ENCODE results near the gene FAM114A1.

FAM114A1 gene

DNA sequence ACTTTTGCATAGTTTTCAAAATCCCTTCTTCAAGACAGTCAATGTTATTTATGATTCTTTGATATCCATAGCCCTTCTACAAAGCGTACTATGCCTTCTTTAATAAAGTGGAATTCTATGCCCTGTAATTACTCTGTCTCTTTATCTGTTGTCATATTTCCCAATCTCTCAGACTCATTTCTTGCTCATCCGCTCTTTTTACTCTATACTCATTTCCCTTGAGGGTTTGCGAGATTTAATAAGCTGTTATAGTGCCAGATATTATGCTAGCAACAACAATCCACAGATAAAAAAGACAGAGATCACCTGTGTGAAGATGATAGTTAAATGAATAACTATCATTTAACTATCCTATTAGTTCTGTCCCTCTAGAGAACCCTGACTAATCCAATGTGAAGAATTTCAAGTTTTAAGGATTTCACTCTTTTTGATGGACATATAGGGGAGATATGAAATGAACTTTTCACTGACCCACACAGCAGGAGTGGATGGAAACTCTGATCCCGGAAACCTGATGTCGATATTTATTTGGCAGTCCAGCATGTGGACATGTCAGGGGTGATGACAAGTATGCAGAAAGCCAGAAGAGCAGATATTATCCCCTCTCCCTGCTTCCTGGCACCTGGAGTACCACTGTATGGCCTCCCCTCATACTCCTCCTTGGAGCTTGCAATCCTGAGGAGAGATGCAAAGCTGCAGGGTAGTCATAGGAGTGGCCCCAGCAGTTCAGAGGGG, 114.9 kb downstream of the FAM114A1 start:
- no peak for TF ChIP-seq POLR2AphosphoS5 (IDR thresholded peaks at IDR 0.05; ENCODE audit: low read depth)
- no peak for TF ChIP-seq GABPA (IDR thresholded peaks at IDR 0.05; ENCODE audit: low read depth)
- TF ChIP-seq REST (IDR thresholded peaks at IDR 0.05; ENCODE audit: insufficient replicate concordance, low read depth): no peak
- TF ChIP-seq, protein P1, sequence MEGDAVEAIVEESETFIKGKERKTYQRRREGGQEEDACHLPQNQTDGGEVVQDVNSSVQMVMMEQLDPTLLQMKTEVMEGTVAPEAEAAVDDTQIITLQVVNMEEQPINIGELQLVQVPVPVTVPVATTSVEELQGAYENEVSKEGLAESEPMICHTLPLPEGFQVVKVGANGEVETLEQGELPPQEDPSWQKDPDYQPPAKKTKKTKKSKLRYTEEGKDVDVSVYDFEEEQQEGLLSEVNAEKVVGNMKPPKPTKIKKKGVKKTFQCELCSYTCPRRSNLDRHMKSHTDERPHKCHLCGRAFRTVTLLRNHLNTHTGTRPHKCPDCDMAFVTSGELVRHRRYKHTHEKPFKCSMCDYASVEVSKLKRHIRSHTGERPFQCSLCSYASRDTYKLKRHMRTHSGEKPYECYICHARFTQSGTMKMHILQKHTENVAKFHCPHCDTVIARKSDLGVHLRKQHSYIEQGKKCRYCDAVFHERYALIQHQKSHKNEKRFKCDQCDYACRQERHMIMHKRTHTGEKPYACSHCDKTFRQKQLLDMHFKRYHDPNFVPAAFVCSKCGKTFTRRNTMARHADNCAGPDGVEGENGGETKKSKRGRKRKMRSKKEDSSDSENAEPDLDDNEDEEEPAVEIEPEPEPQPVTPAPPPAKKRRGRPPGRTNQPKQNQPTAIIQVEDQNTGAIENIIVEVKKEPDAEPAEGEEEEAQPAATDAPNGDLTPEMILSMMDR (IDR thresholded peaks at IDR 0.05; ENCODE audit: insufficient read depth, low read length): no peak
- TF ChIP-seq SPI1 (IDR thresholded peaks at IDR 0.05; ENCODE audit: borderline replicate concordance, low read depth): no peak
- no peak for DNase-seq (ENCODE audit: low read depth in 1 of 2, low spot score in 1 of 2)
- Histone ChIP-seq H3K27me3 (ENCODE audit: insufficient read depth, poor library complexity, severe bottlenecking) (no peaks in the 10 kb centered on the region), H3K4me3 (replicated peaks; ENCODE audit: insufficient read depth, low read length) (no peak overlapping the region), H3K27ac (replicated peaks) (no peak overlapping the region)

- no peak for TF ChIP-seq SPI1 (IDR thresholded peaks at IDR 0.05; ENCODE audit: borderline replicate concordance, low read depth)
- no peak for TF ChIP-seq GABPA (IDR thresholded peaks at IDR 0.05; ENCODE audit: low read depth)
- TF ChIP-seq REST (IDR thresholded peaks at IDR 0.05; ENCODE audit: insufficient replicate concordance, low read depth): no peak
- TF ChIP-seq, protein P1 (IDR thresholded peaks at IDR 0.05; ENCODE audit: insufficient read depth, low read length): no peak
- no peak for TF ChIP-seq POLR2AphosphoS5 (IDR thresholded peaks at IDR 0.05; ENCODE audit: low read depth)
- no peak overlapping the region for H3K27ac ChIP-seq (replicated peaks)
- H3K4me3 ChIP-seq (replicated peaks; ENCODE audit: insufficient read depth, low read length): no peak overlapping the region
- no peaks in the 10 kb centered on the region for H3K27me3 ChIP-seq (ENCODE audit: insufficient read depth, poor library complexity, severe bottlenecking)
- no peak for DNase-seq (ENCODE audit: low read depth in 1 of 2, low spot score in 1 of 2)
These were observed 115.7 kb downstream of the FAM114A1 start for GRCh38 chr4:38983291-38983690.

DNA sequence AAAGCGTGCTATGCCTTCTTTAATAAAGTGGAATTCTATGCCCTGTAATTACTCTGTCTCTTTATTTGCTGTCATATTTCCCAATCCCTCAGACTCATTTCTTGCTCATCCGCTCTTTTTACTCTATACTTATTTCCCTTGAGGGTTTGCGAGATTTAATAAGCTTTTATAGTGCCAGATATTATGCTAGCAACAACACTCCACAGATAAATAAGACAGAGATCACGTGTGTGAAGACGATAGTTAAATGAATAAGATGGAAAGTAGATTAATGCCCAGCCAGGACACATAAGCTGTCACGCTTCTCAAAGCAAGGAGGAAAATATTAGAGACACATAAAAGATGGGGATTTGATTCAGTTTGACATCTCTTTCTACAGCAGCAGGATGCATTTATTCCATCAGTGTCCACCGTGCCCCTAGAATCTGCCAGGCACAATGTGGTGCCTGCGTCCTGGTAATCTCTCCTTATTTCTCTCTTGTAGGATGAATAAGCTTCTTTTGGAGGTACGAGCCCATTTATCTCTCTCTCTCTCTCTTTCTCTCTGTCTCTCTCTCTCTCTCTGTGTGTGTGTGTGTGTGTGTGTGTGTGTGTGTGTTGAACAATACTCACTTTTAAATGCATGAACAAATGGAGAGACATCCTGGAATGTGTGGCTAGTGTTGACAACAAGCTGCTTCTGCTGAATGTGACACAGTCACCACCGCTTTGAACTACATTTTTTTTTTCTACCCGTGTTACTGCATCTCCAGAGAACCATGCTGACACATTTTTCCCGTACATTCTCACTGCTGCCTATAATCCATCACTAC, 116.4 kb downstream of the FAM114A1 start:
- H3K27ac ChIP-seq (replicated peaks): no peak overlapping the region
- no peak overlapping the region for H3K4me3 ChIP-seq (replicated peaks; ENCODE audit: insufficient read depth, low read length)
- TF ChIP-seq REST (IDR thresholded peaks at IDR 0.05; ENCODE audit: insufficient replicate concordance, low read depth): no peak
- TF ChIP-seq, protein P1 (IDR thresholded peaks at IDR 0.05; ENCODE audit: insufficient read depth, low read length): no peak
- TF ChIP-seq SPI1 (IDR thresholded peaks at IDR 0.05; ENCODE audit: borderline replicate concordance, low read depth): no peak
- no peak for TF ChIP-seq POLR2AphosphoS5 (IDR thresholded peaks at IDR 0.05; ENCODE audit: low read depth)
- no peak for TF ChIP-seq GABPA (IDR thresholded peaks at IDR 0.05; ENCODE audit: low read depth)
- H3K27me3 ChIP-seq (ENCODE audit: insufficient read depth, poor library complexity, severe bottlenecking): no peaks in the 10 kb centered on the region
- no peak for DNase-seq (ENCODE audit: low read depth in 1 of 2, low spot score in 1 of 2)
